OCI-LY7 (cell line): ENCODE data around the gene TRH.
"Not testable (repeated sequence)": the region's sequence is repeated elsewhere in the genome, so short reads cannot be mapped to it uniquely, and the experiment has no call there.

Source experiments
- CTCF ChIP-seq: fragments of 200-600 bp; sonication (generic); conservative IDR thresholded peaks from 2 replicates; pipeline ENCODE4 v1.5.1; 2014; ENCODE audit warnings: mild to moderate bottlenecking, antibody characterized with exemption, low read length, moderate library complexity, mixed read lengths
- EZH2phosphoT487 ChIP-seq: fragments of 200-600 bp; sonication (generic); IDR thresholded peaks from 2 replicates; pipeline ENCODE4 v1.6.1; 2018; ENCODE audit warnings: low read depth, borderline replicate concordance, mild to moderate bottlenecking, mixed run types, antibody characterized with exemption, low read length, moderate library complexity, mixed read lengths

- not testable (repeated sequence) for TF ChIP-seq CTCF, EZH2phosphoT487
Observed at GRCh38 chr3:130013246-130013645, 38.7 kb downstream of the TRH start.
